Central memory CD8-positive, alpha-beta T cell (primary cell): ENCODE measurements around the gene GRAMD1A.
"Not testable (repeated sequence)": the region's sequence is repeated elsewhere in the genome, so short reads cannot be mapped to it uniquely, and the experiment has no call there.

Source experiments
- ATAC-seq: fragments of 150-1000 bp; cut with Tn5 transposase; replicated peaks from 2 replicates; pipeline ENCODE4 v1.10.0; 2022; ENCODE audit warnings: mild to moderate bottlenecking, moderate FRiP score, moderate number of reproducible peaks; ENCODE audit not compliant: poor library complexity, severe bottlenecking; ENCODE audit errors: extremely low read depth
- DNase-seq, 2 donors: peaks; one replicate each; pipeline ENCODE4 v3.0.0; 2021; ENCODE audit warnings: low spot score in 2 of 2
- H3K27ac Mint-ChIP-seq: one replicate; pipeline ENCODE4 v1.8.0; 2022; ENCODE audit warnings: low read depth, mild to moderate bottlenecking, moderate library complexity, mixed read lengths
- H3K27me3 Mint-ChIP-seq: one replicate; pipeline ENCODE4 v1.8.0; 2022; ENCODE audit warnings: mixed read lengths
- H3K36me3 Mint-ChIP-seq: one replicate; pipeline ENCODE4 v1.8.0; 2022; ENCODE audit warnings: mild to moderate bottlenecking, moderate library complexity, mixed read lengths; ENCODE audit not compliant: insufficient read depth
- H3K4me1 Mint-ChIP-seq: one replicate; pipeline ENCODE4 v1.8.0; 2022; ENCODE audit warnings: mixed read lengths
- H3K4me3 Mint-ChIP-seq: one replicate; pipeline ENCODE4 v1.8.0; 2022; ENCODE audit warnings: mild to moderate bottlenecking, moderate library complexity, mixed read lengths
- H3K9me3 Mint-ChIP-seq: one replicate; pipeline ENCODE4 v1.8.0; 2022; ENCODE audit warnings: mixed read lengths

Gene GRAMD1A

GRCh38 chr19:34998777-34999497, 1.2 kb upstream of the GRAMD1A start:
- Mint-ChIP-seq H3K27me3 (no peaks in the 10 kb centered on the region), H3K27ac (peak overlapping the region; percentile 91), H3K4me3 (peak overlapping the region; percentile 93), H3K9me3 (no peaks in the 10 kb centered on the region), H3K4me1 (peaks cover 53% of the 10 kb centered on the region), H3K36me3 (peaks cover 22% of the 10 kb centered on the region)
- DNase-seq: no peak
- ATAC-seq: no peak

GRCh38 chr19:35000338-35000646, 169 bp downstream of the GRAMD1A start:
- no peak for DNase-seq
- Mint-ChIP-seq H3K27ac (peak overlapping the region; percentile 91), H3K9me3 (no peaks in the 10 kb centered on the region), H3K27me3 (no peaks in the 10 kb centered on the region), H3K4me1 (peaks cover 65% of the 10 kb centered on the region), H3K36me3 (peaks cover 25% of the 10 kb centered on the region), H3K4me3 (peak overlapping the region; percentile 93)
- peak; percentile 19 for ATAC-seq

- peak; percentile 69 for ATAC-seq
- Mint-ChIP-seq H3K27ac (peak overlapping the region; percentile 89), H3K4me1 (peaks cover 67% of the 10 kb centered on the region), H3K9me3 (no peaks in the 10 kb centered on the region), H3K36me3 (peaks cover 27% of the 10 kb centered on the region), H3K27me3 (no peaks in the 10 kb centered on the region), H3K4me3 (peak overlapping the region; percentile 93)
- peak; percentile 46 to 58 for DNase-seq
Measured at GRCh38 chr19:35000647-35001501, 751 bp downstream of the GRAMD1A start.

- Mint-ChIP-seq H3K27ac (peak overlapping the region; percentile 89), H3K36me3 (peaks cover 25% of the 10 kb centered on the region), H3K9me3 (no peaks in the 10 kb centered on the region), H3K27me3 (no peaks in the 10 kb centered on the region), H3K4me1 (peaks cover 72% of the 10 kb centered on the region), H3K4me3 (peak overlapping the region; percentile 93)
- ATAC-seq (no peak), DNase-seq (no peak)
Measured at GRCh38 chr19:35002037-35002535, 2.0 kb downstream of the GRAMD1A start.

- Mint-ChIP-seq H3K9me3 (no peaks in the 10 kb centered on the region), H3K27me3 (no peaks in the 10 kb centered on the region), H3K4me1 (peaks cover 56% of the 10 kb centered on the region), H3K4me3 (no peak overlapping the region), H3K36me3 (peaks cover 23% of the 10 kb centered on the region), H3K27ac (peak overlapping the region; percentile 89)
- ATAC-seq (no peak), DNase-seq (no peak)
Measured at GRCh38 chr19:35004517-35005255, 4.6 kb downstream of the GRAMD1A start.

- Mint-ChIP-seq H3K36me3 (peaks cover 24% of the 10 kb centered on the region), H3K4me1 (peaks cover 60% of the 10 kb centered on the region), H3K27ac (no peak overlapping the region), H3K9me3 (no peaks in the 10 kb centered on the region), H3K4me3 (no peak overlapping the region), H3K27me3 (no peaks in the 10 kb centered on the region)
- no peak for ATAC-seq
- no peak for DNase-seq
Measured at GRCh38 chr19:35005256-35005977, 5.3 kb downstream of the GRAMD1A start.

- not testable (repeated sequence) for H3K4me3 Mint-ChIP-seq, H3K9me3 Mint-ChIP-seq, DNase-seq, H3K27me3 Mint-ChIP-seq, ATAC-seq, H3K27ac Mint-ChIP-seq
- H3K4me1 Mint-ChIP-seq: peaks cover 63% of the 10 kb centered on the region
- H3K36me3 Mint-ChIP-seq: peaks cover 27% of the 10 kb centered on the region
Measured at GRCh38 chr19:35006007-35006341, 5.9 kb downstream of the GRAMD1A start.

- no peaks in the 10 kb centered on the region for H3K27me3 Mint-ChIP-seq
- no peak for ATAC-seq
- no peak overlapping the region for H3K4me3 Mint-ChIP-seq
- H3K9me3 Mint-ChIP-seq: no peaks in the 10 kb centered on the region
- H3K27ac Mint-ChIP-seq: peak overlapping the region; percentile 82
- DNase-seq: no peak
- H3K36me3 Mint-ChIP-seq: peaks cover 27% of the 10 kb centered on the region
- H3K4me1 Mint-ChIP-seq: peaks cover 63% of the 10 kb centered on the region
Measured at GRCh38 chr19:35006342-35006998, 6.3 kb downstream of the GRAMD1A start.

- no peaks in the 10 kb centered on the region for H3K9me3 Mint-ChIP-seq
- no peaks in the 10 kb centered on the region for H3K27me3 Mint-ChIP-seq
- H3K4me3 Mint-ChIP-seq: no peak overlapping the region
- ATAC-seq (no peak), DNase-seq (no peak)
- peak overlapping the region; percentile 82 for H3K27ac Mint-ChIP-seq
- peaks cover 62% of the 10 kb centered on the region for H3K4me1 Mint-ChIP-seq
- H3K36me3 Mint-ChIP-seq: peaks cover 29% of the 10 kb centered on the region
Measured at GRCh38 chr19:35006999-35007365, 6.9 kb downstream of the GRAMD1A start.

GRCh38 chr19:35007427-35007826, 7.3 kb downstream of the GRAMD1A start:
- H3K36me3 Mint-ChIP-seq: peaks cover 31% of the 10 kb centered on the region
- not testable (repeated sequence) for DNase-seq, H3K9me3 Mint-ChIP-seq, H3K4me3 Mint-ChIP-seq, ATAC-seq, H3K27me3 Mint-ChIP-seq
- peaks cover 62% of the 10 kb centered on the region for H3K4me1 Mint-ChIP-seq
- peak overlapping the region; percentile 82 for H3K27ac Mint-ChIP-seq

GRCh38 chr19:35008891-35009341, 8.8 kb downstream of the GRAMD1A start:
- no peak overlapping the region for H3K4me3 Mint-ChIP-seq
- H3K36me3 Mint-ChIP-seq: peaks cover 38% of the 10 kb centered on the region
- peaks cover 62% of the 10 kb centered on the region for H3K4me1 Mint-ChIP-seq
- DNase-seq (no peak), ATAC-seq (no peak)
- H3K27me3 Mint-ChIP-seq: no peaks in the 10 kb centered on the region
- no peaks in the 10 kb centered on the region for H3K9me3 Mint-ChIP-seq
- H3K27ac Mint-ChIP-seq: peak overlapping the region; percentile 10
